HG03354 (cell line): ENCODE results near the gene MAGI2.
"Not testable (repeated sequence)": the region's sequence is repeated elsewhere in the genome, so short reads cannot be mapped to it uniquely, and the experiment has no call there.

Source experiments
- ATAC-seq: cut with Tn5 transposase; IDR thresholded peaks from one replicate; pipeline ENCODE4 v1.9.1; 2021; ENCODE audit warnings: mild to moderate bottlenecking; ENCODE audit not compliant: unreplicated experiment, poor library complexity, severe bottlenecking

Gene MAGI2

DNA sequence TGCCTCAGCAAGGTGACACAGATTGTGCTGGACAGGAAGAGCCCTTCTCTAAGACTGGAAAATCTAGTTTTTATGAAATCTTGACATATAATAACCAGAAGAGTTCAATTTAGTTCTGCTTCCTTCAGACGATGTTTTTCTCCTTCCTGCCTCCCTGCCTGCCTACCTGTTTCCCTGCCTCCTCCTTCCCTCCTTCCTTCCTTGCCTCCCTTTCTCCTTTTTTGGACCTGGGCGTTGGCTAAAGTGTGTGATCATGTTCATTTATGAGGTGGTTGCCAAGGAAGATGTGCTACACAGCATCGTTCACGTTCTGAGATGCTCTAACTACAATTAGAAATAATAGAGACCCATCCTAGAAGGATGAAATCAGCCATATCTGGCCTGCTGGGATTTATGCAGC, 1430.3 kb downstream of the MAGI2 start:
- no peak for ATAC-seq

DNA sequence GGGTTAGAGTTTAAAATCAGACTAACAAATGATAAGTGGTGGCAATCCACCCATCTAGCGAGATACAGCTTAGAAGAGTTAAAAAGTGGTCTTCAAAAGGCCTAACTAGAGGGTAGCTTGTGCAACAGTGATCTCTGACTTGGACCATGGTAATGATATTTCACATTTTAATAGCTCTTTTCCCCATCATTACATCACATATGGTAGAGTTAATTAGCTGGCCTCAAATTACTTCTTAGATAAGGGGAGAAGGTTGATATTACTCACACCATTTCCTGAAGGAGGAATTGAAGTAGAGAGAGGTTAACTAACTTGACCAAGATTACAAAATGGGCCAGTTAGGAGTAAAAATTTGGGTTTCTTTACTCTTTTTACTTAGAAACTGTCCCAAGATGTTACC, 1431.3 kb downstream of the MAGI2 start:
- no peak for ATAC-seq

DNA sequence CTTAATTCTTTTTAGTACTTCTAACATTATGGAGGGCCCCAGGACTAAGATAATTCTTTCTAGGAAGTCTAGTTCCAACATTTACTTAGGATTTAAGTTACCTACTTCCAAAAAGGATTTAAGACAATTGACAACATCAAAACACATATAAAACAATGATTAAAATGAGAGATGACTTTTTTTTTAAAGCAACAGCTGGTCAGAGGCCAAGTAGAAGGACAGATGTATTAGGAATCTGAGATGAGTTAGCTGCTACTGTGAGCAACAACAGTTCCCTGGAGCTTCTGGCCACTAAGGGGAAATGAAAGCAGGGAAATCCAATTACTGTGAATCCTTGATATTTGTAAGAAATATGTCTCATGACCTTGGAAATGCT, 1432.6 kb downstream of the MAGI2 start:
- no peak for ATAC-seq

DNA sequence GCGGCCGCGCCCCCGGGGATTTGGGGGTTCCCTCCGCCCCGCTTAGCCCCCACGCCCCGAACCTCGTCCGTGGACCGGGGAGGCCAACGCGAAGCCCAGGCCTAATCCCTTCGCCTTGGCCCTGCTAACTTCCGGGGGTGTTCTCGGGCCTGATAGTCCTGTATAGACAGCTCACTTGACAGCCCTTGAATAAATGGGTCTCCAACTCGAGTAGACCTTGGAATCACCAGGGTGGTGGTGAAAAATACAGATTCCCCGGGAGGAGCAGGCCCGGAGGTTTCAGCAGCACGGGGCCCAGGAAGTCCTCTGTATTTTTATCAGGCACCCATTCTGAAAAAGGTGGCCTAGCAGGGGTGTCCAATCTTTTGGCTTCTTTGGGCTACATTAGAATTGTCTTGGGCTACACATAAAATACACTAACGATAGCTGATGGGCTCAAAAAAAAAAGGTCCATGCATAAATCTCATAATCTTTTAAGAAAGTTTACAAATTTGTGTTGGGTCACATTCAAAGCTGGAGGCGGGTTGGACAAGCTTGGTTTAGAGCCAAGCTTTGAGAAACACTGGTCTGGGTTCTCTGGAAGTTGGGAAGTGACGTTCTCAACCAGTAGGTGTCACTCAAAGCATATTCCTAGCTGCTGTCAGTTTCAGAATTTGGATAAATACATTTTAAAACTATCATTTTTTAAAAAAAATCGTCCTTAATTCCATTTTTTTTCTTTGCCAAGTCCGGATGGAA, 1433.2 kb downstream of the MAGI2 start:
- ATAC-seq: peak; percentile 48

DNA sequence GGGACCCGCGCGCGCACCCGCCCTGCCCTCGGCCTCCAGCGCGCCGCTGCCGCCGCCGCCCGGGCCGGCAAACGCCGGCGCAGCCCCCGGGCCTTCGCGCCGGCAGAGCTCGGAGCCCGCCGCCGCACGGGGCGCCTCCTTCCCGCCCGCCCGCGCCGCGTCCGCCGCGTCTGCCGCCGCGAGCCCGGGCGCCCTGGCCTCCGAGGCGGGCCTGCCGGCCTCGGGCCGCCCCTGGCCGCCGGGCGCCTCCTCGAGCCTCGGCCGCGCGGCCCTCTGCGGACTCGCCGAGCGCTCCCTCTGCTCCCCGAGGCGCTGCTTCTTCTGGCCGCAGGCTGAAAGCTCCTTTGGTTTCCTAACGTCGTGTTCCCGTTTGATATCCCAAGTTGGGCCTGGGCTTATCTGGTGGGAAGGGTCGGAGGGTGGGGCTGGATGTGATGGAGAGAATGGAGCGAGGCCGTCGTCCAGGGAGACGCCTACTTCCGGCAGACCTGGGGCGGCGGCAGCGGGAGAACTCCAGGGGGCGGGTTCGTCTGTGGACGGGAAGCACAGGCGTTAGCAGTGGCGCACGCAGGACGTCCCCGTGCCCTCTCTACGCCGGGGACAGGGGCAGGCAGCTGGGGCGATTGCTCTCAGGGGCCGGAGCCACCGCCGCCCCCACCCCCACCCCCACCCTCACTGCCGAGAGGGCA, 1433.9 kb downstream of the MAGI2 start:
- ATAC-seq: peak; percentile 76

DNA sequence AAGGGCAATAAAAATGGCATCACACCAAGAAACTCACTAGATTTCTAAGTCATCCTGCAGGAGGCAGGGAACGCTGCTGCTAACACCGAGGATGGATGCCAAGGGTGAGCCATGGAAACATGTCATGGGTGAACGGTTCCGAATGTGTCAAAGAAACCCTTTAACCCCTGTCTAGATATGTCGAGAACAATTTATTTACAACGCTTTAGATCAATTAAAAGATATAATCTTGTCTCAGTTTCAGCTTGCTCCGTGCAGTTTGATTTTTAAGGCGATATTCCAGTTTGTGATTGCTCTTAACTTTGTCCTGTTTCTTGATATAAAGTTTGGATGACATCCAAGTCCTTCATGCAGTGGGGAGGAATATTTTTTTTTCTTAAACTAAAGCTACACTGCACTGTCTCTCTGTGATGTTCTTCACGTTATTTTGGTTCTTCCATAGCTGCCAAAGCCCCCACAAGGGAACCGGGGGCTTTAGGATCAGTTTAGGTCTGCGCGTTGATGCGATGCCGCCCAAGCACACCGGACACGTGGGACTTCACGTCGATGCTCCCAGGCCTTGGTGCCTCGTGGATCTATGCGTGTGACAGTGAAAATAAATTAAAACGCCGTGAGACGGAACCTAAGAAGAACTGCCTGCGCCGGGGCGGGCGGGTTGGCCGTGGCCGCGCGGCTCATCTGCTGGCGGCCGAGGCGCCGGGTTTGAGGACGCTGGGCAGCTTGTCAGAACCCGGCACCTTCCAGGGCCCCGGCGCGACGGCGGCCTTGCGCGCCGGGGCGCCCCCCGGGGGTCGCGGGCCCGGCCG, 1434.6 kb downstream of the MAGI2 start:
- peak; percentile 40 for ATAC-seq

DNA sequence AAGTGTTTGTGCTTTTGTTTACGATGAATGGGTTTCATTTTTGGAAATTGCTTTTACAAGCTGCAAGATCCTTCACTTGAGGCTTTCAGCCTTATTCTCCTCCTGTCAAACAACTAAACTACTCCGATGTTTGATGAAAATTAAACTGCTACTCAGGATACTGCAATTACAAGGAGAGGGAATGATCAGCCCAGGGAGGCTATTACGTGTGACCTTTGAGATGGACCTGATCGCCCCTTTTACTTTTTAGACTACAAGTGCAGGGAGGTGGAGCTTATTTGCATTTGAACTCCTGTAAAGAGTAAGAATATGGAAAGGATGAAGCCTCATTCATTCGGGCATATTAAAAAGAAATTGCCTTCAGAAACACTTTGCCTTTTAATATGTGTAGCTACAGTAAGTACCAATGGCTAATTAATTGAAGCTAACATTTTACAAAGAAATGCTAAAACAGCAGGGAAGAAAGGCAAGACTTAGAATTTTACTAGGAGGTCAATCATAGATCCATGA, 1435.8 kb downstream of the MAGI2 start:
- ATAC-seq: no peak

DNA sequence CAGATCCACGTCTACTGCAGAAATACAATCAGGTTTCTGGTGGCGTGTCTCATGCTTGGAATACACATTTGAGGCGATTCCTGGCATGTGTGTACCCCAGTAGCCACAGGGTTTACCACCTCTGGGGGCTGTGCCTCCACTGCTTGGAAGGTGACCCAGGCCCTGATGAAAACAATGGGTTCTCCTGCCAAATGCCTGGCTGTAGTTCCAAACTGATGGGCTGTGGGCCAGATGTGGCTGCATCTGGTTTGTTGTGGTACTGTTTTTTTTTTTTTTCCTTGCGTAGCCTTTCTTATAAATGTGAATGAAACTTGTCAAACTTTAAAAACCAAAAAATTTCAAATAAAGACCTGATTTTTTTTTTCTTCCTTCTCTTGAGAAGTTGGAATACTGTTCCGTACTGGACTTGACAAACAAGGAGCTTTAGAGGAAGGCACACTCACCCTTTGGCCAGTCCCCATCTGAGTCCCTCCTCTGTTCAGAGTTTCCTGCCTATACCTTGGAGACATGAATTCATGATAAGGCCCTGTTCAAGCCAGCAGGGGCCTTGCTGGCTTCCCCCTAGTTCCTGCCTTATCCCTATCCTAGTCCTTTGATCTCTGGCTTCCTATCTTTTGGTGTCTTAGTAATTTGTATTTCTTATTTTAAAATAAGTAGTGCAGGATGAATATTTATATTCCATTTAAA, 1437.8 kb downstream of the MAGI2 start:
- ATAC-seq: no peak

DNA sequence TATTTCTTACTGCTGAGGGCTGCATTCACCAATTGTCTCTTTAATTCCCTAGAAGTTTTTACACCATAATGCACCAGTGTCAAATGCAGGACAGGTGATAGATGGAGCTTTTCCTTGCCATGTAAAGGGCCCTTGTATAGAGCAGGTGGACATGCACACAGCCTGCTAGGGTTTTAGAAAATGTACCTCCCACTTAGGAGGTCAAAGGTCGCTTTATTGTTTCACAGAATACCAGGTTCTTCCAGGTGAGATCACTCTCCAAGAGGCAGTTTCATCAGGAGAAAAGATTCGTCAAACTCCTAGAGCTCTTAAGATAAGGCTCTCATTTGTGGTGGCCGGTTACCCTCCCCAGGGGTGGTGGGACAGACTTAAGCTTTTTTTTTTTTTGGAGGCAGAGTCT, 1439.1 kb downstream of the MAGI2 start:
- no peak for ATAC-seq

DNA sequence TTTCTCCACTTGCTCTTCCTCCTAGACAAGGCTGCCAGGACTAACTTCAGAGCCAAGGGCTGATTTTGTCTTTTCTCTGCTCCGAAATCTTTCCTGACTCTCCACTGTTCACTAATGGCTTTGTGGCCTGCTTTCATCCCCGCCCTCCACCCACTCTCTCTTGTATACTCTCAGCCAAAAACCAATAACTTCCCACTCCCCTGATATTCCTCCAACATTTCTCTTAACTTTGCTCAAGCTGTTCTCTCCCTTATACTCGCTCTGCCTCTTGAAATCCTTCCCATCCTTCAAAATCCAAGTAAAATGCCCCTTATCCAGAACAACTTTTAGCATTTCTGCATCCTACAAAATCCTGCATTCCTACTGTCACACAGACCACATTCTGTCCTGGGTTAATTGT, 1440.1 kb downstream of the MAGI2 start:
- no peak for ATAC-seq

DNA sequence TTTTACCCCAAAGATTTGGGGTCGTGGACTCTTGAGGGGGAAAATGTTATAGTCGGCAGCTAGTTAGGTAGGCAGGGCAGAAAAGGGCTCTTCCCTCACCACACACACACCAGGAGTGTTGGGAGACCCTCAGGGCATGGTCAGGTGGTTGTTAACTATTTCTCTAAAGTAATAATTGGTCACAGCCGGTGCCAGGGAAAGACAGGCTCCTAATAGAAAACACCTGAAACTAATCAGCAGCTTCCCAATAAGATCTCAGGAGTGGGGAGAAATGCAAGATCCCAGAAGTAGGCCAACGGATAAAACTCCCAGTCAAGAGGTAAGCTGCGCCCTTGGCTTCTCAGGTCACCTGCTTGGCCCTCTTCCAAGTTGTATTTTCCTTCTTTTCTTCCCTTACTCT, 1441.8 kb downstream of the MAGI2 start:
- no peak for ATAC-seq

DNA sequence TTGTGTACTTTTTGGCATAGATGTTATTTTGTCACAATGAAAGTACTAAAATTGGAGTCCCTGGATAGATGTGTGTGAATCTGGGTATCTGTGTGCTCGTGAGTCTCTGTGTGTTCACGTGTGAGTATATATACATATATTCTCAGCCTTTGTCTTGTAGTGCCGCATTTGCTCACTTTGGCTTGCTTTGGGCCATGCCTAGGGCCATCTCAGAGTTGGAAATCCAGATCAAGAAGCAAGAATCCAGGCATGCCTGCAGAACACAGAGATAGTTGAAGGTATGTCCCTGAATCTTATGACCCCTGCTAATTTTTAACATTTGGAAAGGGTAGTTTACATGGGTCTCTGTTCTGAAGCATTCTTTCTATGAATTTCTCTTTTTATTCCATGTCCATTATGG, 1446.2 kb downstream of the MAGI2 start:
- no peak for ATAC-seq

DNA sequence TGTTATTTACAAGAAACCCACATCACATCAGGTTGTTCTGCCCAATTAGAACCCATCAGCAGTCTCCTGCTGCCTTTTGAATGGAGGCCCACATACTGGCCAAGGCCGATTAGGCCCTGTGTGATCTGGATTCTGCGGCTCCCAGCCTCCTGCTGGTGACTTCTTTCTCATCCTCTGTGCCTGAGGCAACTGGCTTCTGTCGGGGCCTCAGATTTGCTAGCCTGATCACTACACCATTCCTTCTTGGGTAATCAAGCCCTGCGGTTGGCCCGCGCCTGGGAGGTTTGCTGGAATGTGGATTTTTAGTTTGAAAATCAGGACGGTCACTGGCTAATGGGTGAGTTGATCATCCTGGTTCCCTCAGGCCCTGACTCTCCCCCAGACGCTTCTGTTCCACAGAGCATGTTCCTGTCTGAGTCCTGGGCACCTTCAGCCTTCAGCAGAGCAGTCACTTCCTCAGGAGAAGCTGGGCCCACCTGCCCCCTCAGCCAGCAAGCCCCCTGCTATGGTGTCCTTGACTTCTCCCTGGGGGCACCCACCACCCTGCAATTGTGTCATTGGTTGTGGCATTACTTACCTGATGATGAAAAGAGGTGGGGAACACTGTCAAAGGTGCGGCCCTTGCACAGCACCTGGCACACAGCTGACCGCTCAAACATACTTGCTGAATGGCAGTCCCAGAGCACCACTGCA, 1447.3 kb downstream of the MAGI2 start:
- no peak for ATAC-seq

DNA sequence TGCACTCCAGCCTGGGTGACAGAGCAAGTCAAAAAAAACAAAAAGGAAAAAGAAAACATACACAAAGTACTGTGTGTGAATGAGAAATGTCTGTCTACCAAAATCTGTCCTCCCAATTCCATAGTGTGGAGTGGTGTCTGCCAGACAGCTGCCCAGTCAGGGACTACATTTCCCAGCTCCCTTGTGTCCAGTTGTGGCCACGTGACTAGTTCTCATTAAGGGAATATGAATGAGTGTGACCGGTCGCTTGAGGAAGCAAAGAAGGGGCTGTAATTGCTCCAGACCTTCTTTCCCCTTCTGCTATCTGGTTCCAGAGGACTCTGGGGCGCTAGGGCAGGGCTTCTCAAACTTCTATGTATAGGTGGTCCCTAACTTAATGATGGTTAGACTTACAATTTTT, 1450.8 kb downstream of the MAGI2 start:
- no peak for ATAC-seq

DNA sequence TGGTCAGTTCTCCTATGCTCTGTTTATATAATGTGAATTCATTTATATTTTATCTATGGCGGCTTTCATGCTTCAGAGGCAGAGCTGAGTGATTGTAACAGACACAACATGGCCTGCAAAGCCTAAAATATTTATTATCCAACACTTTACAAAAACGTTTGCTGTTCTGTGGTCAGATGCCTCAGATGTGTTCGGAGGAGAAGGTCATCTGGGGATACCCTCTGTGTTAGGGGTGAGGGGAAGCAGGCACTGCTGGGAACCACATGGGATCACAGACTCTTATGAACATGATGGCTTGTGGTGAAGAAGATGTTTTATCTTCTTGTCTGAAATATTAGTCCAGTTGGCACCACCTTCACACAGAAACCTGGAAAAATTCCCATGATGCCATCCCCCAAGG, 1451.4 kb downstream of the MAGI2 start:
- ATAC-seq: no peak

DNA sequence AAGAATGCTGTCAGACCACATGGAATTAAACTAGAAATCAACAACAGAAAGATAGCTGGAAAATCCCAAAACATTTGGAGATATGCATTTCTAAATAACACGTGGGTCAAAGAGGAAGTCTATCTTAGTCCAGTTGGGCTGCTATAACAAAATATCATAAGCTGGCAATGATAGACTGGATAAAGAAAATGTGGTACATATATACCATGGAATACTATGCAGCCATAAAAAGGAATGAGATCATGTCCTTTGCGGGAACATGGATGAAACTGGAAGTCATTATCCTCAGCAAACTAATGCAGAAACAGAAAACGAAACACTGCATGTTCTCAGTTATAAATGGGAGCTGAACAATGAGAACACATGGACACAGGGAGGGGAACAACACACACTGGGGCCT, 1454.3 kb downstream of the MAGI2 start:
- ATAC-seq: not testable (repeated sequence)

DNA sequence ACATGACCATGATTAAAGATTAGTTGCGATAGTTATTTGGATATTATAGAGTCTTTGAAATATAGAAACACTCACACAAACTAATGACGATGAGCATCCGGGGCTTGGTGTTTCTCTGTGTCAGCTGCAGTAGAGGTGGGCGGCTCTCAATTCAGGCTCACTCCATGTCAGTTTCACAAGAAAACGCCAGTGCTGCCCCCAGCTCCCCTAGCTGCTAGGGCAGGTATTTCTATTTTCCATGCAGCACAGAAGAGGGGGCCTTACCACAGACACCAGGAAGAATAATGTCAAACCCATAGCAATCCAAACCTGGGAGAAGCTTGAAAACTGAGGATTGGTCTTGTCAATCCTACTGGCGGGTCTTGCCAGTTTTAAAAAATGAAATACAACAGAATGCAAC, 1457.8 kb downstream of the MAGI2 start:
- ATAC-seq: no peak

DNA sequence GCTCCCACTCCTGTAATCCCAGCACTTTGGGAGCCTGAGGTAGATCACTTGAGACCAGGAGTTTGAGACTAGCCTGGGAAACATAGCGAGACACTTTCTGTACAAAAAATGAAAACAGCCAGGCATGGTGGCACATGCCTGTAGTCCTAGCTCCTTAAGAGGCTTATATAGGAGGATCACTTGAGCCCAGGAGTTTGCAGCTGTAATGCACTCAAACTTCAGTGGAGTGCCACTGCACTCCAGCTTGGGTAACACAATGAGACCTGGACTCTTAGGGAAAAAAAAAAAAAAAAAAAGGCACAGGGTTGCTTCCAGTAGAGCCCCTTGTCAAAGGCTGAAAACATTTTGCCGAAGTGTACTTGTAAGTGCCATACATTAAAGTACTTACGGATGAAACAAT, 1459.6 kb downstream of the MAGI2 start:
- no peak for ATAC-seq

DNA sequence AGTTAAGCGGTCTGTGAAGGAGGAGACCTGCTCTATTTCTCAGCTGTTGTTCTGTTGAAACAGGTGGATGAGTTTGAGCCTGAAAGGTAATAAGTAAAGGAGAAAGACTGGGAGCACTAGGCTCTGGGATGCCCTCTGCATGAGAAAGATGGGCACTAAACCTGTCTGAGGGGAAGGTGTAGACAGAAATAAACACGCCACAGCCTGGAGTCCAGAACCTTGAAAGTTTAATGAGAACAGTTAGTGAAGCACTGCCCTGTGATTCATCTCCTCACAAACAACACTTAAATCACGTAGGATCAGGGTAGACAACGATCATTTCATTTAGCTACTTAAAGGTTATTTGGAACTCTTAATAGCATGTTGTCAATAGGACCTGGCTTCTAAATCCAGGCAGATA, 1461.8 kb downstream of the MAGI2 start:
- no peak for ATAC-seq
